Effector memory CD8-positive, alpha-beta T cell (primary cell): ENCODE results near the gene AGER.
A peak's percentile ranks its signal among the peaks of the same experiment; 100 is the strongest.

Experiments
- ATAC-seq: fragments of 150-1000 bp; cut with Tn5 transposase; replicated peaks from 2 replicates; pipeline ENCODE4 v1.10.0; 2021; ENCODE audit warnings: mild to moderate bottlenecking, moderate library complexity
- DNase-seq, 3 experiments: peaks; one replicate each; pipeline ENCODE4 v3.0.0; 2021
- H3K27ac Mint-ChIP-seq, 2 donors: one replicate each; pipeline ENCODE4 v1.8.0; 2022; ENCODE audit warnings: mild to moderate bottlenecking in 2 of 2, mixed read lengths in 2 of 2, moderate library complexity in 2 of 2
- H3K27me3 Mint-ChIP-seq, 2 donors: one replicate each; pipeline ENCODE4 v1.8.0; 2022; ENCODE audit warnings: mixed read lengths in 2 of 2
- H3K36me3 Mint-ChIP-seq: one replicate; pipeline ENCODE4 v1.8.0; 2022; ENCODE audit warnings: mild to moderate bottlenecking, moderate library complexity, mixed read lengths; ENCODE audit not compliant: insufficient read depth
- H3K4me1 Mint-ChIP-seq, 2 donors: one replicate each; pipeline ENCODE4 v1.8.0; 2022; ENCODE audit warnings: low read depth in 2 of 2, mixed read lengths in 2 of 2
- H3K4me3 Mint-ChIP-seq, 2 donors: one replicate each; pipeline ENCODE4 v1.8.0; 2022; ENCODE audit warnings: mild to moderate bottlenecking in 2 of 2, mixed read lengths in 2 of 2, moderate library complexity in 2 of 2
- H3K9me3 Mint-ChIP-seq, 2 donors: one replicate each; pipeline ENCODE4 v1.8.0; 2022; ENCODE audit warnings: mixed read lengths in 2 of 2

Gene AGER

DNA sequence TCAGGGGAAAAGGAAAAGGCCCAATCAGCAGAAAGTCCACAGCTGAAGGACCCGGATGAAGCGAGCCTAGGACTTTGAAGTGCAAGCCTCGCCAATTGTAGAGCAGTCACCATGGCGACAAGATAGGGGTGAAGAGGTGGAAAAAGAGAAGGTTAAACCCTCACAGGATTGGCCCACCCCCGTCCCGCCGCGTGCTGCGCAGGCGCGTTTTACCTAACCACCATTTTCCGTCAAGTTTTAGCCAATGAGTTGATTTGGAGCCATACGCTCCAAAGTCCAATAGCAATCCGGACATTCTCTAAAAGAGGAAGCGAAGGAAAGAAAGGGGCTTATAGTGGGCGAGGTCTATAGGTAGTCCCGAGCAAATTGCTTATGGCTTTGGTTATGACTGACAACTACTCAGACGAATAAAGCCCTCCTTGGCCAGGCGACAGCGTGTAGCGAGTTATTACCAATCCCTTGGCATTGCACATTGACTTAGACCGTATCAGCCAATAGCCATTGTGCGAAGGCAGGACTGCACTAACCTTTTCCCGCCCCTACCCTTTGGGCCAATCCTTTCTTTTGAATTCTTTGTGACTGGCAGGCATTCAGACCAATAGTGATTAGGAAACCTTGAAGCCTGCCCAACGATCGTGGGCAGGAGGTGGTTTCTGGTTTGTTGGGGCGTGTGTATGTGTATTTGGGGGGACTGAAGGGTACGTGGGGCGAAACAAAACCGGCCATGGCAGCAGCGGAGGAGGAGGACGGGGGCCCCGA lies 6.1 kb downstream of the AGER start, which contains the start of gene RNF5:
TSS of gene RNF5 (plus strand) at position 618 of the 759 bp plus-strand sequence. CDS start at position 725, 107 bp downstream.
- Mint-ChIP-seq H3K27me3 (no peaks in the 10 kb centered on the region), H3K4me1 (peaks cover 52 to 58% of the 10 kb centered on the region in 2 donors), H3K27ac (peak within 1 kb of the TSS; percentile 97 to 98), H3K9me3 (no peaks in the 10 kb centered on the region), H3K36me3 (peaks cover 33% of the 10 kb centered on the region), H3K4me3 (peak within 1 kb of the TSS; percentile 87 to 91)
- ATAC-seq = peak; percentile 81
- peak; percentile 89 to 93 (median 90) for DNase-seq

DNA sequence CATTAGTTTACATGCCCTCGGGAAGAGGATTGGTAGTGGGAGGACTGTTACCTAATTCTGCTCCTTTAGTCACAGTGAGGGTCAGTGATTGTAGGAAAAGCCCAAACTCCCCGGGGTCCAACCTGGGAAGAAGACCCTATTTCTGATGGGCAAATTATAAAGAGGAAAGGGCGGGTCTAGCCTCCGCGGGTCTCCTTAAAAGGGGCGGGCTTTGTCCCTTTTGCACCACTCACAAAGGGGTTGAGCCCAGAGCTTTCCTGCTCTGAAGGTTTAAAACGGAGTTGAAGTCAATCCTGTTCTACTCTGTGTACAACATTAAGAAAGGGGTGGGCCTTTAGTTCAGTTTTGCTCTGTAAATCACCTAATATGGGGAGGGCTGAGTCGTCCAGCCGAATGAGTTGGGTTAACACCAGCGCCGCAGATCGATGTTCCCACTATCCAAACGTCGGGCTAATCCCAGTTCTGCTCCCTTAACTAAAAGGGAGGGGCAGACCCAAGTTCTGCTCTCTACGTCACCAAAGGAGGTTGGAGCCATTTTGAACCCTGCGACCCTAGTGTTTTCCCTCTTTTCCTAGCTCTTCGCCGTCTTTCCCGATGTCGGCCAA lies 6.8 kb downstream of the AGER start:
- peak; percentile 1 for ATAC-seq
- Mint-ChIP-seq H3K36me3 (peaks cover 28% of the 10 kb centered on the region), H3K27me3 (no peaks in the 10 kb centered on the region), H3K9me3 (no peaks in the 10 kb centered on the region), H3K4me3 (peak overlapping the region; percentile 87 to 91), H3K4me1 (peaks cover 52 to 58% of the 10 kb centered on the region in 2 donors), H3K27ac (peak overlapping the region; percentile 97 to 98)
- DNase-seq = no peak

- H3K9me3 Mint-ChIP-seq = no peaks in the 10 kb centered on the region
- DNase-seq (no peak), ATAC-seq (no peak)
- peaks cover 52 to 58% of the 10 kb centered on the region in 2 donors for H3K4me1 Mint-ChIP-seq
- H3K4me3 Mint-ChIP-seq = peak overlapping the region; percentile 87 to 91
- H3K36me3 Mint-ChIP-seq = peaks cover 23% of the 10 kb centered on the region
- H3K27me3 Mint-ChIP-seq = no peaks in the 10 kb centered on the region
- H3K27ac Mint-ChIP-seq = peak overlapping the region; percentile 97 to 98
Measured at GRCh38 chr6:32176476-32177182, 7.4 kb downstream of the AGER start.

DNA sequence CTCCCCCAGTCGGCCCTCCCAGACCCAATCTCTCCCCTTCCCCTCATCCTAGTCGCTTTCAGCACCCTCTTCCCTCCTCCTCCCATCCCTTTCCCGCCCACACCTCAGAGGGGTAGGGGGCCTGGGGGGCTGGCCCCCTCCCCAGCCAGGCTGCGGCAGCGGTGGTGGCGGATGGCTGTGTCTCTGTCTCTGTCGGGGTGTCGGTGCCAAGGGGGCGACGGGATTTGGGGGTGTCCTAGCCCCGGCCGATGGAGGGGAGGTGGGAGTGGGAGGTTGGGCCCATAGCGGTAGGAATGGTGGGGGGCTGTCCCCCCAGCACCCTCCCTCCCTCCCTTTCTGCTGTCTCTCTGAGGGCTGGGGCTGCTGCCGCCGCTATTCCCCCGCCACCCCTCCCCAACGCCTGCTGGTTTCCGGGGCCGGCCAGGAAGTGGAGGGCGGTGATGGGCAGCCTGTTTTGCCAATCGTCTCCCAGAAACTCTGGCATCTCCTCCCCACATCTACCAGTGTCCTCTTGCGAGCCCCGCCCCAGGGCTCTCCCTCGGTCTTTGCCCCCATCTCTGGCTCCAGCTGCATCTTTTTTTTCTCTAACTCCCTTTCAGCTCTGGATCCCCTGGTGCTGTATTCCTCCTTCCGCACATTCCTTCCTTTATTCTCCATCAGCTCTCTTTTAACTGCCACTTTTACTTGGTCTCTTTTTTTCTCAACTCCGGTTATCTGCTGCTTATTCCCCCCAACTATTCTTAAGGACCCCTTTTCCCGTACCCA lies 8.2 kb downstream of the AGER start, which contains the start of gene AGPAT1:
TSS of gene AGPAT1 (minus strand) at position 374 of the 765 bp plus-strand sequence. CDS start 4,588 bp downstream, outside the sequence.
- no peaks in the 10 kb centered on the region for H3K9me3 Mint-ChIP-seq
- H3K4me3 Mint-ChIP-seq = peak within 1 kb of the TSS; percentile 87 to 91
- H3K36me3 Mint-ChIP-seq = peaks cover 16% of the 10 kb centered on the region

GRCh38 chr6:32175322-32175710 lies 8.7 kb downstream of the AGER start:
- Mint-ChIP-seq H3K27me3 (no peaks in the 10 kb centered on the region), H3K9me3 (no peaks in the 10 kb centered on the region), H3K27ac (peak overlapping the region; percentile 88 to 98), H3K4me3 (peak overlapping the region; percentile 87 to 91), H3K4me1 (peaks cover 52 to 54% of the 10 kb centered on the region in 2 donors), H3K36me3 (peaks cover 15% of the 10 kb centered on the region)
- no peak for DNase-seq
- no peak for ATAC-seq

More for the DNA sequence above, 8.2 kb downstream of the AGER start, which contains the start of gene AGPAT1:
- peak within 1 kb of the TSS; percentile 88 to 98 for H3K27ac Mint-ChIP-seq
- ATAC-seq (peak; percentile 50), DNase-seq (peak; percentile 96 to 97 (median 96))
- no peaks in the 10 kb centered on the region for H3K27me3 Mint-ChIP-seq
- peaks cover 55 to 60% of the 10 kb centered on the region in 2 donors for H3K4me1 Mint-ChIP-seq

DNA sequence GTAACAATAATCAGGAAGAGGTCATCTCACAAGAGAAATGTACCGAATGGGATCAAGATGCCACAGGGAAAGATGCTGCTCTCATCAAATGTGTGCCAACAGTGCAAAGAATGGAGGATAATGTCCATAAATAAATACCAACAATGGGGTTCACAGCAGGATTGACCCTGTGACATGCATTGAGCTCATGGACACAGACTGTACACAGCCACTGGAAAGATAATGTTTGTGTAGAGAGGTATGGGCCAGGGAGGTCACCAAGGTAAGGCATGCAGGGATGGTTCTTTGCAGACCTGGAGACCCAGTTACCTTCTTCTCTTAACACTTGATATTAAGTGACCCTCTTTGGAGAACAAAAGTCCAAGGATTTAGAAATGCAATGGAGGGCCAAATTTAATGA lies 9.6 kb downstream of the AGER start:
- Mint-ChIP-seq H3K4me1 (peaks cover 45 to 51% of the 10 kb centered on the region in 2 donors), H3K36me3 (peaks cover 9% of the 10 kb centered on the region), H3K4me3 (peak overlapping the region; percentile 3 to 69), H3K9me3 (no peaks in the 10 kb centered on the region), H3K27ac (no peak overlapping the region), H3K27me3 (no peaks in the 10 kb centered on the region)
- ATAC-seq (no peak), DNase-seq (no peak)

GRCh38 chr6:32173051-32173727 lies 10.9 kb downstream of the AGER start:
- Mint-ChIP-seq H3K4me1 (peaks cover 33 to 41% of the 10 kb centered on the region in 2 donors), H3K9me3 (no peaks in the 10 kb centered on the region), H3K27ac (no peak overlapping the region), H3K4me3 (no peak overlapping the region), H3K27me3 (no peaks in the 10 kb centered on the region), H3K36me3 (peaks cover 12% of the 10 kb centered on the region)
- ATAC-seq = no peak
- DNase-seq = no peak

DNA sequence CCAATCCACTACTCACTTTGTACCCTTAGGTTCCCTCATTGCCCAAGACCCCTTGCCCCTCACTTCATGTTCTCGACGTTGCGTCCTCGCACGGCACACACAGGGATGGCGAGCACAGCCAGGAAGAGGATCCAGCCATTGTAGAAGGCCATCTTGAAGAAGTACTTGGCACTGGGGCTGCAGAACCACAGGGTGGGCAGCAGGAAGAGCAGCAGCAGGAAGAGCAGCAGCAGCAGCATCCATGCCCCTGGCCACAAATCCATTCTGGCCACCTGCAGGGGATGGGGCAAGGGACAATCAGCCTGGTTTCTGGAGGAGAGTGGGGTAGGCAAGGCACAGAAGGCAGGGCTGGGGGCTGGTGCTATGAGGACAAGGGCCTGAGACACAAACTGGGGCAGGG lies 12.8 kb downstream of the AGER start:
- peaks cover 20 to 28% of the 10 kb centered on the region in 2 donors for H3K4me1 Mint-ChIP-seq
- no peak overlapping the region for H3K27ac Mint-ChIP-seq
- H3K4me3 Mint-ChIP-seq = no peak overlapping the region
- no peak for ATAC-seq
- H3K36me3 Mint-ChIP-seq = peaks cover 7% of the 10 kb centered on the region
- no peak for DNase-seq
- H3K27me3 Mint-ChIP-seq = no peaks in the 10 kb centered on the region
- no peaks in the 10 kb centered on the region for H3K9me3 Mint-ChIP-seq

DNA sequence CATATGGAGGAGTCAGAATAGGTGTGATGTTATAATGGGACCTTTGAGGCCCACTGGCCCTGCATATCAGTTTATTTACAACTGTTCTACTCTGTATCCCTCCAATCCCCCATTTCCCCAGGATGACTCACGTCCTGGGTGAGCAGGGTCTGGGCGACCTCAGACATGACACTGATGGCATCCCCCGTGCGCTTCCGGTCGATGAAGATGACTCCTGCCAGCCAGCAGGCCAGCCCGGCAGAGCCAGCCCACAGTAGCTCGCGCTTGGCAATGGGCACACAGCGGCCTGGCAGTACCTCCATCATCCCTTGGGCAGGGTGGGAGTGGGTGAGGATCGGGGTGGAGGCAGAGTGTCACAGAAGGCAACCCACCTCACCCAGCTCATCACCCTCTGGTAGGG lies 13.8 kb downstream of the AGER start:
- peaks cover 7% of the 10 kb centered on the region for H3K36me3 Mint-ChIP-seq
- H3K27me3 Mint-ChIP-seq = no peaks in the 10 kb centered on the region
- DNase-seq (no peak), ATAC-seq (no peak)
- no peaks in the 10 kb centered on the region for H3K9me3 Mint-ChIP-seq
- H3K4me3 Mint-ChIP-seq = no peak overlapping the region
- peaks cover 17 to 23% of the 10 kb centered on the region in 2 donors for H3K4me1 Mint-ChIP-seq
- peak overlapping the region in 1 of 2 donors; percentile 36 for H3K27ac Mint-ChIP-seq

GRCh38 chr6:32168807-32169591 lies 15.1 kb downstream of the AGER start:
- no peaks in the 10 kb centered on the region for H3K9me3 Mint-ChIP-seq

GRCh38 chr6:32168350-32168749 lies 15.7 kb downstream of the AGER start:
- H3K4me1 Mint-ChIP-seq = peaks cover 11 to 12% of the 10 kb centered on the region in 2 donors
- no peaks in the 10 kb centered on the region for H3K27me3 Mint-ChIP-seq
- ATAC-seq (no peak), DNase-seq (no peak)
- no peak overlapping the region for H3K4me3 Mint-ChIP-seq
- peak overlapping the region in 1 of 2 donors; percentile 49 for H3K27ac Mint-ChIP-seq
- H3K9me3 Mint-ChIP-seq = no peaks in the 10 kb centered on the region
- H3K36me3 Mint-ChIP-seq = peaks cover 10% of the 10 kb centered on the region

More at GRCh38 chr6:32168807-32169591, 15.1 kb downstream of the AGER start:
- no peak for ATAC-seq
- peaks cover 18 to 19% of the 10 kb centered on the region in 2 donors for H3K4me1 Mint-ChIP-seq
- peaks cover 10% of the 10 kb centered on the region for H3K36me3 Mint-ChIP-seq
- DNase-seq = no peak
- H3K4me3 Mint-ChIP-seq = no peak overlapping the region
- H3K27ac Mint-ChIP-seq = peak overlapping the region in 1 of 2 donors; percentile 62
- no peaks in the 10 kb centered on the region for H3K27me3 Mint-ChIP-seq
